Tibial nerve (tissue), 4 donors: ENCODE results near the gene NHLRC2.

Source experiments
- EP300 ChIP-seq, 2 donors: sonication (generic); formaldehyde crosslinking; IDR thresholded peaks; one replicate each; pipeline ENCODE4 v1.6.1; 2017; ENCODE audit warnings: antibody characterized with exemption in 2 of 2, mild to moderate bottlenecking in 1 of 2
- TF ChIP-seq, protein P1 (sequence below), 5 experiments: fragments of 200-600 bp in 3 of 5; fragments of 450-650 bp in 2 of 5; sonication (generic) in 3 of 5; IDR thresholded peaks; one replicate each; pipeline ENCODE4 v1.5.1; 2016 to 2019; ENCODE audit warnings: antibody characterized with exemption in 5 of 5, mild to moderate bottlenecking in 3 of 5, moderate library complexity in 2 of 5

DNA sequence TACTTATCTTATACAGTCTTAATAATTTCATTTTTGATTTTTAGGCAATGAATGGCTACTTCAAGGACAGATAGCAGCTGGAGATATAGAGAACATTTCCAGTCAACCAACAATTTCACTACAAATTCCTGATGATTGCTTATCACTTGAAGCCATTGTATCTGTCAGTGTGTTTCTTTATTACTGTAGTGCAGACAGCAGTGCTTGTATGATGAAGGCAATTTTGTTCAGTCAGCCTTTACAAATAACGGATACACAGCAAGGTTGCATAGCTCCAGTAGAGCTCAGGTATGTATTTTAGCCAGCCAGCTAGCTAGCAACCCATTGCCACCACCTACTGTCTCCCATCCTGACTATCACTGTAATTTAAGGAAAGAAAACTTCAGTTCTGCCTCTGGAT, 53.8 kb downstream of the NHLRC2 start:
- TF ChIP-seq EP300 (IDR thresholded peaks at IDR 0.05): no peak
- TF ChIP-seq, protein P1, sequence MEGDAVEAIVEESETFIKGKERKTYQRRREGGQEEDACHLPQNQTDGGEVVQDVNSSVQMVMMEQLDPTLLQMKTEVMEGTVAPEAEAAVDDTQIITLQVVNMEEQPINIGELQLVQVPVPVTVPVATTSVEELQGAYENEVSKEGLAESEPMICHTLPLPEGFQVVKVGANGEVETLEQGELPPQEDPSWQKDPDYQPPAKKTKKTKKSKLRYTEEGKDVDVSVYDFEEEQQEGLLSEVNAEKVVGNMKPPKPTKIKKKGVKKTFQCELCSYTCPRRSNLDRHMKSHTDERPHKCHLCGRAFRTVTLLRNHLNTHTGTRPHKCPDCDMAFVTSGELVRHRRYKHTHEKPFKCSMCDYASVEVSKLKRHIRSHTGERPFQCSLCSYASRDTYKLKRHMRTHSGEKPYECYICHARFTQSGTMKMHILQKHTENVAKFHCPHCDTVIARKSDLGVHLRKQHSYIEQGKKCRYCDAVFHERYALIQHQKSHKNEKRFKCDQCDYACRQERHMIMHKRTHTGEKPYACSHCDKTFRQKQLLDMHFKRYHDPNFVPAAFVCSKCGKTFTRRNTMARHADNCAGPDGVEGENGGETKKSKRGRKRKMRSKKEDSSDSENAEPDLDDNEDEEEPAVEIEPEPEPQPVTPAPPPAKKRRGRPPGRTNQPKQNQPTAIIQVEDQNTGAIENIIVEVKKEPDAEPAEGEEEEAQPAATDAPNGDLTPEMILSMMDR (IDR thresholded peaks at IDR 0.05): no peak
